ENCODE measurements around the gene PARD6G.

The PARD6G gene

DNA sequence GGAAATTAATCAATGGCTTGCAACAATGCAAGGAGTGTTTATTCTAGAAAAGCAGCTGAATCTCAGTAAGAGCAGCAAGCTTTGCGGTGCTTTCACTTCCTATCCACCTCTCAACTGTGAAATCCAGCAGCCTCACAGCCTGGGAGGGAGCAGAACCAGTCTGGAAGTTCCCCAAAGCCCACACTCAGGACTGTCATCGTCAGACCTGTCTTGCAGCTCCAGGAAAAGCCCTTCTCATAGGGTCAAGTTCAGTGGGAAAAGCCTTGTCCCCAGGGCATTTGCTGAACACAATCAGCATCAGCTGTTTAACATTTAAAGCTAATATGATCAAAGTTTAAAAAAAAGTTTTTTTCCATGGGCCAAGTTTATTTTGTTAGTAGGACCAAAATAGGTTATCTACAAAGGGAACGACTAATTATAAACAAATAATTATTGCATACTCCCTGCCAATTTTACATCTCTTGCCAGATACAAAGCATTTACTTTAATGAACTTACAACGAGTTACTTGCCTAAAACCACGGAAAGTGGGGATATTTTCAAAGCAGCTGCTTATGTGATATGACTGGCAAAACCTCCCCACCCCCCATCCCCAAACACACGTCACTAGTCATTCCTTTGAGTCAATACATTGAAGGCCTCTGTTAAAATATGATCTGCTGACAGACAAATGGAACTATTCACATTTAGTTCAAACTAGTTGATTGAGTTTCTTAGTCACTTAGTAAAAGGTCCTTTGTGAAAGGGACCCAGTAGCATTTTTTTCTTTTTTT, 36.8 kb downstream of the PARD6G start:
- DNase-seq: no peak

DNA sequence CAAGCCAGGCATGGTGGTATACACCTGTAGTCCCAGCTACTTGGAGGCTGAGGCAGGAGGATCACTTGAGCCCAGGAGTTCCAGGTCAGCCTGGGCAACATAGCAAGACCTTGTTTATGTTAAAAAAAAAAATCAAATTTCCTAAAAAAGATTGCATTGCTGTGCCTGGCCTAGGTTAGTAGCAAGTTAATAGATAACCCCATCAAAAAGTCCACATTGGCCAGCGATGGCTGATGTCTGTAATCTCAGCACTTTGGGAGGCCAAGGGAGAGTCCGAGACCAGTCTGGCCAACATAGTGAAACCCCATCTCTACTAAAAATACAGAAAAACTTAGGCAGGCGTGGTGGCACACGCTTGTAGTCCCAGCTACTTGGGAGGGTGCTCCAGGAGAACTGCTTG, 38.7 kb downstream of the PARD6G start:
- DNase-seq: no peak

DNA sequence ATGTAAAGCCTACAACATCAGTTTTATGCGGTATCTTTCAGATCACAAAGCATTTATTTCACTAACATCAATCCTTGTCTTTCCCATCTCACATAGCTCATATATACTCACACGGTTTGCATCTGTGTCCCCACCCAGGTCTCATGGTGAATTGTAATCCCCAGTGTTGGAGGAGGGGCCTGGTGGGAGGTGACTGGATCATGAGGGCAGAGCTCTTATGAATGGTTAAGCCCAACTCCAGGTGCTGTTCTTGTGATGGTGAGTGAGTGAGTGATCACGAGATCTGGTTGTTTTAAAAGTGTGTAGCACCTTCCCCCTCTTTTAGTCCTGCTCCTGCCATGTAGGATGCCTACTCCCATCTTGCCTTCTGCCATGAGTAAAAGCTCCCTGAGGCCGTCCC, 42.0 kb downstream of the PARD6G start:
- DNase-seq: no peak

DNA sequence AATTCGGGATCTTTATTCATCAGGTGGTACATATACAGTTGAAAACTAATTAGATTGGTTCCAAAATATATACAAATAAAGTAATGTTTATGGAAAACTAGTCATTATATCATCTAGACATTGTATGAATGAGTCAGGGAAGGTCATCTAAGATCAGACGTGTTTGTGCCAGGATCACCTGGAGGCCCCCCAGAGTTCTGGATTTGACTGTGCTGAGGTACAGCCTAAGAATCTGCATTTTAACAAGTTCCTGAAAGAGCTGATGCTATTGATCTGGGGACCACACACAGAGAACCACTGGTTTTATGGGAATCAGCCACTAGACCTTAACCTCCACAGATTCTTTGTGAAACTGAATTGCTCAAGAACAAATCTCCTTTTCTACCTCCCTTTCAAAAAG, 43.2 kb downstream of the PARD6G start:
- no peak for DNase-seq

DNA sequence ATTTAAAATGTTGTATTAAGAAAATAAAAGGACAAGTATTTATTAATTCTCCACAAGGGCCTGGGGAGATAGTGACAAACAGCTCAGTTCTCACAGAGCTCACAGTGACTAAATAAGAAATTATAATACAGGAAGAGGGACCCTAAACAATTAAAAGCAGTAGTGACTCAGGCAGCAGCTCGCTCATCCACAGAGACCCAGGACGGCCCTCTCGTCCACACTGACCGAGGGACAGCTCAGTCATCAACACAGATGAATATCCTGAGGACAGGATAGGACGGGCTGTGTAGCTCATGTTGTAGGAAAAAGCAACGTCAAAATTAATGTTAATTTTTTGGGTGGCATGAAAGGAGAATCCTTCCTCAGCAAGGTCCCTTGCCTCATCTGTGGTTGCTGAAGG, 44.1 kb downstream of the PARD6G start:
- no peak for DNase-seq

DNA sequence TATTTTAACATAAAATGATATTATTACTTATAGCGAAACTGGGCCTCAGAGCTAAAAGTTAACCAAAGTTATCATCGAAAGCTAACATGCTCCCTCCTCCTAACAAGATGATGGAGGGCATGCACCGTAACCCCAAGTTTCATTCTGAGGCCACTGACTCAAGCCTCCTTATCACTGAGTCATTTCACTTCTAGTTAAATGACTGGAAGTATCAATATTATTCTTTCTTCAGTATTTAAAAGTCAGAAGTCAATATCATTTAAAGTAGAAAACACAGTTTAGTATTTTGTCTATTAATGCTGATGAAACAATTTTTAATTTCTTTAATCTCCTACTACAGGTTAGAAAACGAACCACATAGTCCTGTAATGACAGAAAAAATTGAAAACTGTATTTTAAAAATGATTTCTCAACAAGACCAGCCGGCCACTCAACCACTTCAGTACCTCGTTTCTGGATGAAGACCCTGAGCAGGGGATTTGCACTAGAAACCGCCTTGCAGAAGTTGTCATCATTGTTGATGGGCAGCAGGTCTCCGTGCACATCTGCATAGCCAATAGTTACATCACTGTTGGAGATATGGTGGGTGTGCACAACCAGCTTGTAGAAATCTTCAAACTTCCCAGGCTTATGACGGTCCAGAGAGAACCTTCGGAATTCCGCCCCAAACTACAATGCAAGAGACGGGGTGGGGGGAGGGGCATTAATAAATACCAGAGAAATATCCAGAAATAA, 44.9 kb downstream of the PARD6G start:
- no peak for DNase-seq

DNA sequence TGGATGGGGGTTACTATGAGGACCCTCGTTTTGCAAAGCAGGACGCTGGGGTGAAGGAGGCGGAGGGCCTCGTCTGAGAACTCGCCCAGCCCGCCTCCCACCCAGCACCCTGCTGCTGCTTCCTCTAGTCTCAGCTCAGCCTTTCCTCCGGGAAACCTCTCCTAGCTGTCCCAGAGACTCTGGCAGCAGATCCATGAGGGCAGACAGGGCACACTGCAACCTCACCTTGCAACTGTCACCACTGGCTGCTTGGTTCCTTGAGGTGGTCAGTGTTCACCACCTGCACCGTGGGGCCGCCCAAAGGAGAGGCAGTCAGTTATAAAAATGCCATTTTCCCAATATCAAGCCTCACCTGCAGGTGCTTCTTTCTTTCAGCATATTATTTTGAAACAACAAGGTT, 45.6 kb downstream of the PARD6G start:
- no peak for DNase-seq

DNA sequence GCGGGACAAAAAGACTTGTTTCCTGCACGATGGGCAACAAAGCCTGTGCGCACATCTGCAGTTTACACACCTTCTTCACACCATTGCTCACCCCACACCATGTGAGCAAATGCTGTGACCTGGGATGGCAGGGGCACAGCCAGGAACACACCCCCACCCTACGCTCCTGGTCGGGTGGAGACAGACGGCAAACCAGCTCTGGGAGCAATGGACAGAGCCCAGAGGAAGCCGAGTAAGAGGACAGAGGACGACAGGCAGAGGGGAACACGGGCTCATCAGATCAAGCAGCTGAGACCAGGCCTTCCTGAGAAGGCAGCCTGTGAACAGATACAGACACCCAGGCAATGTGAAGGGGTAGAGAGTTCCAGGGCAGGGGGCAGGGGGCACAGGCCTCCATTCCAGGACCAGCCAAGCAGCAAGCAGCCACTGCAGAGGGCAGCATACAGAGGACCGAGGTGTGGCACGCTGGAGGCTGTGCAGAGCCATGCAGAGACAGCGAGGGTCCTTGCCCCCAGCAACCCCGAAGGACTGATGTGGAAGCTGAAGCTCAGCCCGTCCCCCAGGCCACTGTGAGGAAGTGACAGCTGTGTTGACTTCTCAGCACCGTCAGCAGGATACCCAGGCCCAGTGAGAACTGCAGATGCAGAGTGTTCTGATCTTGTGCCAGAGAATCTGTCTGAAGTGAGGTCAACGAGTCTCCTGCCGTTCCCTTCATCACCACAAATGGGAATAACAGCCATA, 46.2 kb downstream of the PARD6G start:
- DNase-seq: no peak

DNA sequence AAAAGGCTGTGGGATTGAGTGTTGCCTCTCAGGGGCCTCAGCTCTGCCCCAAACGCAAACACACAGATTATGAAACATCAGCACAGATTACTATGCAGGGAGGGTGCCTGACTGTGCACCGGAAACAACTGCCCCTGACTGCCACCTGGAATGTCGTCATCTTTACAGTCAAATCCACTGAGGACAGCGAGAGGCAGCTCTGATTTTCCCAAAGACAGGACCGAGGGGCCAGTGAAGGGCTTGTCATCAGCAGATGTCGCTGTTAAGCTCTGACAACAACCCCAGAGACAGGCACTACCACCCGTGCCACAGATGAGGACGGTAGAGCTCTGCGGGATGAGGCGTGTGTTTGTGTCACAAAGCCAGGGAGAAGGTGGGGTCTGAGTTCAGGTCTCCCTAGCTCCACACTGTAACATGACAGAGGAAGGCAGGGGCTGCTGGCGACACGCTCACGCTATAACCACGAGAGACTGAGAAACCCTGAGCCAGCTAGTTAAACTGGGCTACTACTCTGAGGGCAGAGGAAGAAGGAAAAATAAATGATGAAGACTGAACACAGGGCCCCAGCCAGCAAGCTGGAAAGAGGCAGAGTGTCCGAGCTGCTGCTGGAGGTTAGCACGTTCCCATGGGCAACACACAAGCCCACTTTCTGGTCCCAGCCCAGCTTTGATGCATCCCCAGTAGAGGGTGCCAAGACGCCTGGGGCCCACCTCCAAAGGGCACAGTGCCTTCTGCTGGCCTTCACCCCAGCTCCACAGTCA, 47.0 kb downstream of the PARD6G start:
- DNase-seq: no peak

DNA sequence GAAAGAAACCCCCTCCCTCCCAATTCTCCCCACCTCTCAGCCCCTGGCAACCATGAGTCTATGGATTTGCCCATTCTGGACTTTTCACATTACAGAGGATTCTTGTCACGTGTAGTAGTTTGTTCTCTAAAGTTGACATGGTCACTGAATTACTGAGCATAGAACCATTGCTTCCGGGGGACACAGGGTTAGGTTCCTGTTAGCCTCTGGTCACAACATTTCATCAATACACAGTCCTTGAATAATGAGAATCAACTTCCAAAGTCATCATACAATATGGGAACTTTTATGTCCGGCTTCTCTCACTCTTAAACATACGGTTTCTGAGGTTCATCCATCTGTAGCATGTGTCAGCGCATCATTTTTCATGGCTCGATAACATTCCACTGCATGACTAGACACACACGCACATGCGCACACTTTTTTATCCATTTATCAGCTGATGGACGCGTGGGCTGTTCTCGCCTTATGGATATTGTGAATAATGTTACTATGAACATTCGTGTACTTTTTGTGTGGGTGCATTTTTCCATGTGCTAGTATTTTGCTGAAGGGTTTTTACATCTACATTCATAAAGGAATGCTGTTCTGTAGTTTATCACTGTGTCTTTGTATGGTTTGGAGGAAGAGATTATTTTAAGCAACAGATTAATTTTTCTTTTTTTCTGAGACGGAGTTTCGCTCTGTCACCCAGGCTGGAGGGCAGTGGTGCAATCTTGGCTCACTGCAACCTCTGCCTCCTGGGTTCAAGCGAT, 48.1 kb downstream of the PARD6G start:
- DNase-seq: no peak

DNA sequence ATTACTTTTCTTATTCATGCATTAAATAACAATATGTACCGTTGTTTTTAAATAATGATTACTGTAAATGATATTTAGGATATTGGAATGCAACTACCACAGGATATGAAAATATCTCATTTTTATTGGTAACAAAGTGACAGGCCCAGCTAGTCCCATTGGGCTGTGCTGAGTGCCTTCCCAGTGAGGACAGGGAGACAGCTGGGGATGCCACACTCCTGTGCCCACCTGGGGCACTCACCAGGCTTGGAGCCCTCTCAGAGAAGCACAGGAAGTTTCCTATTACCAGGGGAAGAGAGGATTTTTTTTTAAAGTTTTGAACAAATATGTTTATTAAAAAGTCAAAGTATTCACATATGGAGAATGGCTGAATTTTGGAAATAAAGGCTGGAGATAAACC, 48.9 kb downstream of the PARD6G start:
- no peak for DNase-seq

DNA sequence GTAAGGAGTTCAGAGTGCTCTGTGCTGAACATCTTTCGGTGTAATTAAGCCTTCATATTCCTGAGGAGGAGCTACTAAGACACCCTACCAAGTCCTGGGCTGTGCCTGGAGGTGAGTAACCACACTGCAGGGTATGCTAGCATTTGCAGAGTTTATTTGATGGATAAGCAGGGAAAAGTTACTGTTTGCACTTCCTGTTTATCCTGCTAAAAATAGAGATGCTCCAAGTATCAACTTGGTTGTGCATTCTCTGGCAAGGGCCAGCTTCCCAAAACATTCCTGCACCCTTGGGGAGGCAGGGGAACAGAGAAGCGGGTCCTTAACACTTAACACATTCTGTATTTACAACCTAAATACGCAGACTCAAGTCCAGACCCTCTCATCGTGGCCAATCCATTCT, 49.8 kb downstream of the PARD6G start:
- DNase-seq: no peak

DNA sequence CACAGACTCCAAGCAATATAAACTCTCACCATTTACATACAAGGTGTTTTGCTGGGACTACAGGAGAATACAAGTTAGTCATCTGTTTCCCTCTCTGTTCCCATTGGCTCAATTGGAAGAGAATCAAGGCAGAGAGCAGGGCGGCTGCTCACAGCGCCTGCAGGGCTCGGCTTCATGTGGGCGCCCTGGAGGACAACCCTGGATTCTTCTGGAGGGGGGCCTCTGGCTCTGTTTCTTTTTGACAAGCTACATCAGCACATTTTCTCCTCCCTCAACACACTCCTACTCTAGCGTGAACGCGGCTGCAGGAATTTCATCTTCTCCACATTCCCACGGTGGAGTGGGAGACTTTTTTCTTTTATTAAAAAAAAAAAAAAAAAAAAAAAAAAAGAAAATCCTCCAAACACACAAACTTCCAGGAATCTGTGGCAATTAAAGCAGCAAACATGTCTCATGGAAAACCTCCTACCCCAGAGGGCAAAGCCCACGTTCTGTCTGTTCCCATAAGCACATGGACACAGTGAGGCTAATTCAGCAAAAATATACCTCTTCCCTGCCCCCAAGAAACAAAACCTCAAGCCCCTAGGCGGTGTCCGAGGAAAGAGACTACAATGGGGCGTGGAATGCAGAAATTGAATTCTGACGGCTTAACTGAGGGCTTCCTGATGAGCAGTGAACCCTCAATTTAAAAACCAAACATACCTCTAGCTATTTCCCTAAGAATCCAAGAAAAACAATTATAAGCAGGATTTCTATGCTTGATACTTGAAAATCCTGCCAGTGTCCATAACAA, 50.6 kb downstream of the PARD6G start:
- DNase-seq: no peak

DNA sequence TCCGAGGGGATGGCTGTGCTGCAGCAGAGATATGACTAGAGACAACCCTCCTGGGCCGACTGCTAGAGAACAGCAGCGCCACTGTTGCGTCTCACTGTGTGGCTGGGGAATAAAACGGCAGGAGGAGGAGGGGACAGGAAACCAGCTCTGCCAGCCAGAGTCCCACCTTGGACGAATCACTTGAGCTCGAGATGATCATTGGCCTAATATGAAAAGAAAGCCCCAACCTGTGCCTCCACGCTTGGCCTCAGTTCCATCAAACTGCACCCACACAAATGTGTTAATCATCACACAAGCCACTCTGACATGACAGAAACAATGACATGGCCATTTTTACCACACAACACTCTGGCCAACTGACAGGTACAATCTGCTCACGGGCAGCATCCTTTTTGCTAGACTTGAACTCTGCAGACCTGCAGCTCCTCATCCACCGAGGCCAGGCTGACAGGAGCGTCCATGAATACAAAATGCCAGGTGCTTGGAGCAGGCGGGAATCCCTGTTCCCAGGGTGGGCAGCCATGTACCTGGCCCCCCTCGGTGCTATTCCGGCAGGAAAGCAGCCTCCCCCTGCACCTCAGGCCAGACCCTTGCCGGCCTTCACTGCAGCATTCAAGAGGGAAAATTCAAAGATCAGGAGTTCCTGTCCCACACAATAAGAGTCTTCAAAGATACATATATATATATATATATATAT, 52.3 kb downstream of the PARD6G start:
- DNase-seq: no peak

DNA sequence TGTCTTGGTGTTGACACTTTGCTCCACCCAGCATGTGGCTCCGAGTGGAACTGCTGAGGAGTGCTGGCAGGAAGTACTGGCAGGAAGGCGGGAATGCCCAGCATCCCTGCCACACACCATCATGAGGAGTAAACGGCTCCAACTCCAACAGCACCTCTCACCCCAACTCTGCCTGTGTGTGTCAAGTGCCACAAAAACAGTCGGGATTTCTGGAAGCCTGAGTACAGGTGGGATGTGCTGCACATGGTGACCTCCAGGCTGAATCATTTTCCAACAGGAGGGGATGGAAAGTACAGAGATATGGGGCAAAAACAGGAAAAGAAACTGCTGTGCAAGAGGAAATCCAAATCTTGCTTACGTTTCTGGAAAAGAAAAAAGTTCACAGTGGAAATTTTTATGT, 53.6 kb downstream of the PARD6G start:
- no peak for DNase-seq

DNA sequence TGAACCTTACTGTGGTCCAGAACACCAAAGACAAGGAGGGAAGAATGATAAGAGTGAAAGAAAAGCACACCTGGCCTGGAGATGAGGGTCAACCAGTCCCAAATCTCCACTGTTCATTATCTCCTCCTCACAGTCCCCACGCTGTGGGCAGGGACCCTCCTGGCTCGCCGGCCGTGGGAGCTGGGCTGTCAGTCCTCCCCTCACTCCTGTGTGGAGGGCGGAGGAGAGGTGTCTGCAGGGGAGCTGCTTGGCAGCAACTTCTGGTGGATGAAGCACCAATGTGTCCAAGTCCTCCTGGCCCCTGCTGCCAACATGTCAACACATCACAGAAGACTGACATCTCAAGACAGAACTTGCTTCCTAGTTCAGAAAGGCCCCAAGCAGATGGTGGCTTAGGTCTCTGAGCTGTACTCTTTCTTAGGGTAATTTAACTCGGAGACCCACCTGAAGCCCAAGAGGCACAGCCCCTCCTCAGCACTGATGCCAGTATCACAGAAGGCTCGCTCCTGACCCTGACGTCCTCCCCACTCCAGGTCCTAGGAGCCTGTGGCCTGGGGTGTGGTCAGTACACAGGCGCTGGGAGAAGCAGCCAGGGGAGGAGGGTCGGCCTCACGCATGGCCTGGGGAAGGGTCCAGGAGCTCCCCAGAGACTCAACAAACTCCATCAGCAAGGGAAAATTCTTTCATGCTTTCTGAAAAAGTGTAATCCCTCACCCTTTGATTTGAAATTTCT, 54.5 kb downstream of the PARD6G start:
- DNase-seq: no peak

DNA sequence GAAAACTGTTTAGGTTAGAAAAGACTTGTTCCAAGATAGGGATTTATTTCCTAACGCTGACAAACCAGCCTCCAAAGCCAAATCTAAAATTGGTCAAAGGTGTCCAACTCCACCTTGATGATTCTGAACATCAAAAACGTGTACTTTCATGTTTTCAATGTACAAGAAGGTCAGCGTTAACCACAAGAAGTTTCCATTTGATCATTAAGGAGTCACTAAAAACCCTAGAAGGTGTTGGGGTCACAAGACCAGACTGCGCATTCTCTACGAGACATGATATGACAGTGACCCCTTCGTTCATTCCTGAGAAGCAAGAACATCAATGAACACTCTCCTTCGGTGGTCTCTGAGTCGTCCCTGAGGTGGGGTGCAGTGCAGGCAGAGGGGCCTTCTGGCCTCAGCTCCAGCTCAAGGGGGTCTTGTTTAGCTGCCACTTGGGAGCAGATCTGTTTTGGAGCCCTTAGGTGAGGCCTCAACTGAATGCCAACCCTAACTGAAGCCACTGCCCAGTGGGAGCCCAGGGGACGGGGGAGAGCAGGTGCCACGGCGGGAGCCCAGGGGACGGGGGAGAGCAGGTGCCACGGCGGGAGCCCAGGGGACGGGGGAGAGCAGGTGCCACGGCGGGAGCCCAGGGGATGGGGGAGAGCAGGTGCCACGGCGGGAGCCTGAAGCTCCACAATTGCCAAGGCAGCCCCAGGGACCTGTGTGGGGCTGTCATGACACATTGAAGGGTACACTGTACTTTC, 55.2 kb downstream of the PARD6G start:
- DNase-seq: no peak

DNA sequence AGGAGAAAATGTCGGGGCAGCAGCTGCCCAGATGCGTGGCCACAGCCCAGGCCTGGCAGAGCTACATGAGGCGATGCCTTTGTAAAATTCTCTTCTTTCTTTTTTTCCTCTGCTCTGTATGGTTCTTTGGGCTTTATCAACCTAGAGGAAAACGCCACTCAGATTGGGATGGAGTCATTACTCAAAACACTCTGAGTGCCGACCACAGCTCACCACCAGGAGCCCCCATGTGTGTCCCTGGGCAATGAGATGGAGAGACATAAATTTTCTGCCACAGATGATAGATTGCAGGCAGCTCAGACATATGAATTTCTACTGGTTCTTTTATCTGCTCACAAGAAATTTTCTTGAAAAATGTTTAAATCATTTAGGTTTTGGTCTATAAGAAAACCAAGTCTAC, 56.0 kb downstream of the PARD6G start:
- no peak for DNase-seq

DNA sequence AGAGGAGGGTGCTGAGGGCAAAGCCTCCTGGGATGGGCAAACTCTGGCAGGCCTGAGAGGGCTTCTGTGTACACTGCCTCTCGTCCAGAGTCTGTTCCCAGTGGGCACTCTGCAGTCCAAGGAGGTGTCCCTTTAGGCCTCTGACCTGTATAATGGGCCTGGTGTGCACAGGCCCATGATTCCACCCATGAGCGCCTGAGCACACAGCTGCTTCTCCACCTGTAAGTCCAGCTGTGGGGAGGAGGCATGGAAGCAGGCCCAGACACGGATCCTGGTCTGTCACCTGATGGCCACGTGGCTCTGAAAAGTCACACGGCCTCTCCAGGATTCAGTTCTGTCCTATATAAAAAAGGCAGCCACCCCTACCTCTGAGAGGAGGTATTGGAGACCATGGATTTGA, 57.0 kb downstream of the PARD6G start:
- DNase-seq: no peak

DNA sequence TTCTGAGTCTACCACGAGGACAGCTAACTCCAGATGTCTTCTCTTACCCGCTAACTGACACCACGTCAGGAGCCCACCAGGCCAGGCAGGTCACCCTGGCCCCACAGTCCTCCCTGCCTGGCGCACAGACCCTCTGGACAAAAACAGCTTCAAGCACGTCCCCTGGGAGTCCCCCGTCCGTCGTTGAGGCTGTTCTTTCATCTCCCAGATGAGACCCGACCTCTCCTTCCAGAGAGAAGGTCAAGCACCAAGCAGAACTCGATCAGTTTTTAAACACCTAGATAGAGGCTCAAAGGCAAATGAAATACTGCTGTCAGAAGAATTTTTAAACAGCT, 57.8 kb downstream of the PARD6G start:
- no peak for DNase-seq

Measured in GOT3 (cell line).